HCT116 (cell line): ENCODE results near the gene CFAP107. TPM values are rescaled to one million over a fixed set of nuclear protein-coding genes. Genes with fewer than 3 reads are reported as not detected.

ENCODE experiments used
- ATAC-seq: fragments of 200-7000 bp; cut with Tn5 transposase; 2 replicates; pipeline ENCODE4 v1.9.1; 2020; ENCODE audit warnings: mild to moderate bottlenecking, moderate library complexity
- BruUV-seq: library from RNA; stranded (reverse); fragments of 400-500 nt; replicated peaks from 2 replicates; lab custom pipeline; 2021; lab: Mats Ljungman, UMichigan
- CTCF ChIA-PET: fragments of 300-600 bp; sonication (Branson Sonifier 250); formaldehyde crosslinking; loops from one replicate; lab custom pipeline; 2021; ENCODE audit warnings: antibody characterized with exemption; lab: Charles Lee
- POLR2A ChIA-PET: fragments of 300-600, 350-600 bp; sonication (Branson Sonifier 250); formaldehyde crosslinking; loops from one replicate; lab custom pipeline; 2021; ENCODE audit warnings: antibody characterized with exemption; lab: Charles Lee
- RAD21 ChIA-PET, 2 experiments: fragments of 300-600 bp; sonication (Branson Sonifier 250); formaldehyde crosslinking; loops; one replicate each; lab custom pipeline; 2023; ENCODE audit warnings: low total read pairs in 2 of 2; ENCODE audit not compliant: uncharacterized antibody in 2 of 2, unreplicated experiment in 2 of 2, low non-redundant PET in 1 of 2; lab: Charles Lee
- DNase-seq: peaks from one replicate; pipeline ENCODE4 v3.0.0-alpha.2; 2010; ENCODE audit warnings: low read depth, low spot score
- H2AFZ ChIP-seq: fragments of 200-600 bp; shearing (Covaris generic), sonication (generic); 2 replicates; pipeline ENCODE4 v1.6.1; 2017; ENCODE audit warnings: low read depth, mixed run types, mixed read lengths, antibody characterized with exemption, low read length; ENCODE audit not compliant: poor library complexity, severe bottlenecking
- H3K27ac ChIP-seq: 2 replicates; pipeline ENCODE4 v1.5.1; 2012; ENCODE audit warnings: low read depth, low read length
- H3K27me3 ChIP-seq: fragments of 200-600 bp; sonication (generic); 2 replicates; pipeline ENCODE4 v1.6.1; 2016; ENCODE audit warnings: mixed run types, low read length, mixed read lengths; ENCODE audit not compliant: insufficient read depth
- H3K36me3 ChIP-seq, 2 experiments: fragments of 200-500 bp in 1 of 2; fragments of 200-600 bp in 1 of 2; sonication (Bioruptor generic) in 1 of 2; sonication (generic) in 1 of 2; 2 replicates each; pipeline versions ENCODE4 v1.5.1 to v1.6.1; 2014 to 2016; ENCODE audit warnings: low read length in 2 of 2, inconsistent platforms in 1 of 2, mixed read lengths in 1 of 2, mixed run types in 1 of 2; ENCODE audit not compliant: insufficient read depth in 2 of 2, control insufficient read depth in 1 of 2
- H3K4me1 ChIP-seq, 2 experiments: fragments of 200-600 bp in 1 of 2; sonication (generic) in 1 of 2; 2 replicates each; pipeline versions ENCODE4 v1.5.1 to v1.6.1; 2012 to 2017; ENCODE audit warnings: low read length in 2 of 2, inconsistent platforms in 1 of 2, mild to moderate bottlenecking in 1 of 2, mixed read lengths in 1 of 2, mixed run types in 1 of 2, moderate library complexity in 1 of 2; ENCODE audit not compliant: insufficient read depth in 2 of 2, control insufficient read depth in 1 of 2
- H3K4me2 ChIP-seq: fragments of 200-600 bp; sonication (generic); 2 replicates; pipeline ENCODE4 v1.6.1; 2017; ENCODE audit warnings: mixed run types, low read length, mixed read lengths
- H3K4me3 ChIP-seq, 2 experiments: fragments of 200-600 bp in 1 of 2; sonication (generic) in 1 of 2; replicated peaks in 1 of 2; 2 replicates each; pipeline ENCODE4 v1.5.1; 2011 to 2016; ENCODE audit warnings: low read length in 2 of 2, control low read depth in 1 of 2, low read depth in 1 of 2, mild to moderate bottlenecking in 1 of 2, mixed read lengths in 1 of 2, mixed run types in 1 of 2
- H3K79me2 ChIP-seq: fragments of 200-600 bp; sonication (generic); 2 replicates; pipeline ENCODE4 v1.6.1; 2017; ENCODE audit warnings: mild to moderate bottlenecking, mixed run types, low read length, moderate library complexity, mixed read lengths; ENCODE audit not compliant: insufficient read depth
- H3K9ac ChIP-seq: fragments of 200-600 bp; sonication (generic); 2 replicates; pipeline ENCODE4 v1.6.1; 2016; ENCODE audit warnings: low read length, mixed read lengths
- H3K9me2 ChIP-seq: fragments of 200-600 bp; sonication (generic), shearing (Covaris generic); 2 replicates; pipeline ENCODE4 v1.6.1; 2017; ENCODE audit warnings: mixed run types, mild to moderate bottlenecking, moderate library complexity; ENCODE audit not compliant: insufficient read depth
- H3K9me3 ChIP-seq, 2 experiments: fragments of 200-500 bp in 1 of 2; fragments of 200-600 bp in 1 of 2; sonication (Bioruptor generic) in 1 of 2; sonication (generic) in 1 of 2; 2 replicates each; pipeline ENCODE4 v1.6.1; 2014 to 2017; ENCODE audit warnings: low read length in 2 of 2, mixed read lengths in 2 of 2, inconsistent platforms in 1 of 2, low read depth in 1 of 2, mild to moderate bottlenecking in 1 of 2, mixed run types in 1 of 2, moderate library complexity in 1 of 2; ENCODE audit not compliant: control insufficient read depth in 1 of 2, insufficient read depth in 1 of 2
- H4K20me1 ChIP-seq: fragments of 200-600 bp; sonication (generic), shearing (Covaris generic); 2 replicates; pipeline ENCODE4 v1.6.1; 2017; ENCODE audit warnings: mixed run types, mild to moderate bottlenecking, moderate library complexity; ENCODE audit not compliant: insufficient read depth
- ATF3 ChIP-seq: IDR thresholded peaks from 2 replicates; pipeline ENCODE4 v1.6.1; 2012
- CBX3 ChIP-seq: IDR thresholded peaks from 2 replicates; pipeline ENCODE4 v1.6.1; 2012; ENCODE audit warnings: low read depth
- ELF1 ChIP-seq: IDR thresholded peaks from 2 replicates; pipeline ENCODE4 v1.6.1; 2012; ENCODE audit warnings: low read depth, borderline replicate concordance
- EZH2 ChIP-seq: fragments of 200-600 bp; sonication (generic); IDR thresholded peaks from 2 replicates; pipeline ENCODE4 v1.6.1; 2017; ENCODE audit warnings: antibody characterized with exemption, mixed run types
- REST ChIP-seq: IDR thresholded peaks from 2 replicates; pipeline ENCODE4 v1.6.1; 2012; ENCODE audit warnings: low read depth
- SIN3A ChIP-seq: IDR thresholded peaks from 2 replicates; pipeline ENCODE4 v1.6.1; 2012; ENCODE audit warnings: low read depth
- SP1 ChIP-seq: IDR thresholded peaks from 2 replicates; pipeline ENCODE4 v1.6.1; 2012; ENCODE audit warnings: low read depth
- SRF ChIP-seq: IDR thresholded peaks from 2 replicates; pipeline ENCODE4 v1.6.1; 2012; ENCODE audit warnings: low read depth
- TCF7L2 ChIP-seq: IDR thresholded peaks from 2 replicates; pipeline ENCODE4 v1.7.0; 2011; ENCODE audit warnings: borderline replicate concordance, inconsistent platforms; ENCODE audit not compliant: insufficient read depth, insufficient read length; ENCODE audit errors: extremely low read depth
- ZBTB33 ChIP-seq: IDR thresholded peaks from 2 replicates; pipeline ENCODE4 v1.6.1; 2011; ENCODE audit warnings: mild to moderate bottlenecking, low read length, moderate library complexity; ENCODE audit not compliant: insufficient replicate concordance; ENCODE audit errors: extremely low read depth
- ZNF274 ChIP-seq: fragments of 200-500 bp; sonication (Bioruptor generic); IDR thresholded peaks from 2 replicates; pipeline ENCODE4 v1.6.1; 2014; ENCODE audit warnings: mild to moderate bottlenecking, low read depth, low read length, inconsistent platforms
- intact Hi-C: fragments of 100-400 bp; cut with micrococcal nuclease; formaldehyde crosslinking; loops from 2 replicates; pipeline ENCODE4 v1.10.0; 2022
- total RNA-seq: library from RNA; stranded (reverse); gene quantifications from one replicate; pipeline ENCODE4 v1.2.1, GENCODE V29; 2021; ENCODE audit not compliant: unreplicated experiment

The CFAP107 gene
- total RNA-seq, 1 experiment from 2014 or later, result not detected

- no peak for TF ChIP-seq ZBTB33
- no peak for TF ChIP-seq REST
- no peak for TF ChIP-seq CBX3
These were observed 27.4 kb downstream of the CFAP107 start, which contains the start of gene PRAMEF12 (continued) for GRCh38 chr1:12773438-12773837.

GRCh38 chr1:12774801-12775345 lies 28.9 kb downstream of the CFAP107 start:
- no peak overlapping the region for H2AFZ ChIP-seq
- ChIA-PET RAD21 (no interaction called here), POLR2A (no interaction called here), CTCF (no interaction called here)
- no peaks in the 10 kb centered on the region for H3K79me2 ChIP-seq
- no peaks in the 10 kb centered on the region for H3K4me1 ChIP-seq
- no peaks in the 10 kb centered on the region for H3K36me3 ChIP-seq
- no peak overlapping the region for H3K27ac ChIP-seq
- H3K9me2 ChIP-seq, result no peaks in the 10 kb centered on the region
- H3K9me3 ChIP-seq, result no peaks in the 10 kb centered on the region
- no peak overlapping the region for H3K4me2 ChIP-seq
- H3K27me3 ChIP-seq, result peaks cover 6% of the 10 kb centered on the region; the same call in 1 of the 2 replicates
- H4K20me1 ChIP-seq, result no peaks in the 10 kb centered on the region
- no peak overlapping the region for H3K4me3 ChIP-seq
- BruUV-seq, result no TSS peak
- no peak for ATAC-seq
- no peak overlapping the region for H3K9ac ChIP-seq
- no peak for DNase-seq
- intact Hi-C loops, result loop anchor here (5.0 to 10.0 kb wide), 2 partner anchors 463 to 500 kb away; no protein-coding TSS in a partner anchor
- no peak for TF ChIP-seq EZH2
- no peak for TF ChIP-seq ZBTB33
- no peak for TF ChIP-seq ATF3
- no peak for TF ChIP-seq SP1
- TF ChIP-seq REST, result no peak
- TF ChIP-seq SIN3A, result no peak
- no peak for TF ChIP-seq TCF7L2
- TF ChIP-seq ELF1, result no peak
- no peak for TF ChIP-seq SRF
- no peak for TF ChIP-seq ZNF274
